Anterior cingulate cortex (tissue), 58 donors: ENCODE data around the gene EPAS1.

Experiments
- DNase-seq, 58 donors: peaks; one replicate each; lab custom pipeline; 2025; lab: John Stamatoyannopoulos, UW

The EPAS1 gene

DNA sequence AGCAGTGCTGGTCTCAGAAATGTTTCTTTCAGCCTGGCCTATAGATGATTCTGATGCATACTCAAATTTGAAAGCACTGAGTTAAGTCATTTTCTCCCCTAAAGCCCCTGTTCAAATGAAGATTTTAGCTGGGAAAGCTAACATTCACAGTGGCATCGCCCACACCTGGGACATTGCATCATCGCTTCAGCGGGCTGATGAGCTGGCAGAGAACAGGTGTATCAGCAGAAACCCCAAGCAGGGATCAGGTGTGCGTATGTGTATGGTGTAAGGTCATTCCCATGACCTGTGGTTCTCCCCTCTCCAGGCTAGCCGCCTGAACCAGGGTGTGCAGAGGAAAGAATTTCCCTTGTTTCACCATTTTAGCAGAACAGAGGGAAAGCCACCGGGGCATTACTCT is 56.3 kb downstream of the EPAS1 start:
- DNase-seq, result no peak

GRCh38 chr2:46355756-46356155 is 58.5 kb downstream of the EPAS1 start:
- no peak for DNase-seq

DNA sequence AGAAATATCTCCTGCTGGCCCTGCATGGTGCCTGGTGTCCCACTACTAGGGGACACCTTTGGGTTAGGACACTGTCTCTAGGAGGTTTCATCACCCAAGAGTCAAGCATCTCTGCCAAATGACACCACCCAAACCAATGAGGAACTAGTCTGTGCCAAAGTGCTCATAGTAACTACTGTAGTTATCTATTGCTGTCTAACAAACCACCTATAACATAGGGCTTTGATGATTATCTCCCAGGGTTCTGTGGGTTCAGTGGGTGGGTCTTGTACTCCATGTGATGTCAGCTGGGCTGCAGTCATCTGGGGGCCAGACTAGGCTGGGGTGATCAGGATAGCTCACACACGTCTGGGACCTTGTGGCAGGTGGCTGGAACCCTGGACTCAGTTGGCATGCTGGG is 59.8 kb downstream of the EPAS1 start:
- DNase-seq, result no peak

DNA sequence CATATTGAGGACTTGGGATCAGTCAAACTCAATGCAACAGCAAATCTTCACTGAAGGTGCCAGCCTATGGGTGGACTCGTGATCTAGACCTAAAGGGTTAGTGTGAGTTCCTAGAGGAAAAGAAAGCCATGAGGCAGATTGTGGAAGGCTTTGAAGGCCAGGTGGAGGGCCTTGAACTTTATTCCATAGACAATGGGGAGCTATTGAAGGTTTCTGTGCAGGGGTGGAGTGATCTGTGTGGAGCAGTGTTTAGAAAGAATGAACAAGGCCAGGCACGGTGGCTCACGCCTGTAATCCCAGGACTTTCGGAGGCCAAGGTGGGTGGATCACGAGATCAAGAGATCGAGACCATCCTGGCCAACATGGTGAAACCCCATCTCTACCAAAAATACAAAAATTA is 61.5 kb downstream of the EPAS1 start:
- no peak for DNase-seq

- DNase-seq, result no peak
These were observed 63.1 kb downstream of the EPAS1 start for GRCh38 chr2:46360303-46360702.

- no peak for DNase-seq
These were observed 64.9 kb downstream of the EPAS1 start for GRCh38 chr2:46361920-46362666.

- DNase-seq, result no peak
These were observed 65.4 kb downstream of the EPAS1 start for GRCh38 chr2:46362667-46363012.

- no peak for DNase-seq
These were observed 66.4 kb downstream of the EPAS1 start for GRCh38 chr2:46363535-46364170.

DNA sequence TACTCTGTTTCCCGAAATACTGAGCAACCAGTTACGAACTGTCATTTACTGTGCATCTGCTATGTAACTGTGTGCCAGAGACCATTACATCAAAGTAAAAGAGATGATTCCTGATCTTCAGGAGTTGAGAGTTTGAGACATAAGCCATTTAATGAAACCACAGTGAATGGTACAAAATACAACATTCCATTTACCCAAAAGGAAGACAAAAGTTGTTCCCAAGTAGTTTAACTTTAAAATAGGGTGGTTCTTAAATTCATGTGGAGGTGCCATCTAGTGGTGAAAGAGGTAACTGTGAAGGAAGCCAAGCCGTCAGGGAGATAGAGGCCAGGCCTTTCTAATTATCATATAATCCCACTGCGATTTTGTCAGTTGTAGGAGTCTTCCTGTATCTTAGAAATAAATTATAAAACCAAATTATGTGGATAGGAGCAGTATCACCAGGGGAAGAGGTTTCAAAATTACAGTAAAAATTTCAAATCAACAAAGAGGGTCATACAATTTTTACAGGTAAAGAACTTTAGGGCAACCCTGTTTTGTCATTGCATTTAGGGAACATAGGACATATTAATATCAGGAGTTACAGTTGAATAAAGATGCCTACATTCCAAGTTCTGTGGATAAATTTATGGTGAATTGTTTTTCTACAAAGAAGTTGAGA is 67.7 kb downstream of the EPAS1 start:
- peak in 6 of 58 donors; percentile 2 to 40 (median 16) for DNase-seq

DNA sequence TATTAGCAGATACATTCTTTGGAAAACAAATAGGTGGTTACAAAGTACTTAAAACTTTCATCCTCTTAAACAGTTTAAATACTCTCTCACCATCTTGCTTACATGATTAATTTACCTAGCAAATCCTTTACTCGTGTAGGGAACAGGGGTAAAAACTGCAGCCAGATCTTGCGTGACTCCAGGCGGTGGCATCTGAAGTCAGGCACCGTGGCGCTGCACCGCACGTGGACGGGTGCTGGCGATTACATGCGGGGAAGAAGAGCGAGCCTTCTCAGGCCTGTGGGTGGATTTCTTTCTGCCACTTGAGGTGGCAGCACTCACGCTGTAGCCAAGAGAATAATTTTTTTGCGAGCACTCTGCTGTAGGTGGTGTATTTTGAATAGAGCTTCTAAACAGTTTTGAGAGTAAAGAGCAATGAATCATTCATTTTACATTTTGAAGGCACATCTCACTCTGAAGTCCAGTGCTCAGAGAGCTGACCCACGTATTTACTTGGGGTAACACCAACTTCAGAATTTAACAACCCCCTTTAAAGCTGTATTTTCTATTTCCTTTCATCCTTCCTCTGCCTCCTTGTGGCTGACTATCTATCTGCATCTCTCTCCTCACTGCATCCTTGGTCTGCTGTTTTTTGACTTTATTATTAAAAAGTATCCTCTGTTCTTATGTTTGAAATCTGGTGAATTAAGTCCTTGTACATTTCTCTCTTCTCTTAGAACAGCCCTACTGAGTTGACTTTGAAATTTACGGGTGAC is 68.9 kb downstream of the EPAS1 start:
- peak in 2 of 58 donors; percentile 7 to 9 for DNase-seq

- DNase-seq, result no peak
These were observed 69.5 kb downstream of the EPAS1 start for GRCh38 chr2:46366668-46367052.

- peak in 9 of 58 donors; percentile 7 to 39 (median 23) for DNase-seq
These were observed 70.1 kb downstream of the EPAS1 start for GRCh38 chr2:46367286-46367685.

DNA sequence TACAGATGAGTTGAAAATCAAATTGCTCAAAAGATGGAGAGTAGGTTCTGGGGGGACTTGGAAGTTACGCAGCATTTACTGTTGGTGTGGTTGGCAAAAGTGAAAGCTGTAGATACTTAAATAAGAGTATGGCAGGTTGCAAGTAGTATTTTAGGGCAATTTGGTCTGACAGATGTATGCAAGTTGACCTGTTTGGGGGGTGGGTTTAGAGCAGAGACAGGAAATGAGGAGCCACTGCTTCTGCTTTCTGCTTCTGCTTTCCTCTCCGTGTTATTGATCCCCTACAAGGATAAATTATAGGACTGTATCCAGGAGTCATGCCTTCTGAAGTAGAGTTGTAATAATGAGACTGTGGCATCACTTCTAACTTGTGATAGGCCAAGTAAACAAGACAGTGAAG is 71.2 kb downstream of the EPAS1 start:
- DNase-seq, result no peak

DNA sequence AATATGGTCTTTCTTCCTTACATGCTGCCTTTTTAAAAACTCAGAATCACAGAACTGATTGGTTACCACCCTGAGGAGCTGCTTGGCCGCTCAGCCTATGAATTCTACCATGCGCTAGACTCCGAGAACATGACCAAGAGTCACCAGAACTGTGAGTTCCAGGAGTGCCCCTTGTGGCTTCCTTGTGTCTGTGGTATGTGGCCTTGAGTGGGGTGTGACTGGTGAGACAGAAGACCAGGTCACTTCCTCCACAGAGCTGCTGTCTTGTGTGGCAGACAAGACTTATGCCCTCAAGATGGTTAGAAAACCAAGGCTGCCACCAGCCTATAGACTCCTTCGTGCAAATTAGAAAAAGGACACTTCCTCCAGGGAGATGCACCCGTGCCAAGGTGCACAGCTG is 72.6 kb downstream of the EPAS1 start:
- DNase-seq, result no peak

DNA sequence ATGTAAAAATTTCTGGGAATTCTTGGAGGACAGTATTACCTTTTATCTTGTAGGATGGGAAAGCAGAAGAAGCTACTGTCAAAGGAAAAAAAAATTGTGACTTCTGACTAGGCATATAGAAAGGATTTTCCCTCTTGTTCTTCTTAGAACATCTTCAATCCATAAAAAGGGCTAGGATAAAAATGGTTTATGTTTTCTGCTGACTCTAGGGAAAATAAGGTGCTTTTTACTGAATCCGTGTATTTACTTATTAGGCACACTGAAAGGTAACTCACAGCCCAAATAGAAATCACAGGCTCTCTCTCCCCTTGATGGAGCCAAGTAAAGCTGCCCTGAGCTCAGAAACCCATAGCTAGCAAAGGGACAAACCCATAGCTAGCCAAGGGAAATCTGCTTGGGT is 74.6 kb downstream of the EPAS1 start:
- no peak for DNase-seq

DNA sequence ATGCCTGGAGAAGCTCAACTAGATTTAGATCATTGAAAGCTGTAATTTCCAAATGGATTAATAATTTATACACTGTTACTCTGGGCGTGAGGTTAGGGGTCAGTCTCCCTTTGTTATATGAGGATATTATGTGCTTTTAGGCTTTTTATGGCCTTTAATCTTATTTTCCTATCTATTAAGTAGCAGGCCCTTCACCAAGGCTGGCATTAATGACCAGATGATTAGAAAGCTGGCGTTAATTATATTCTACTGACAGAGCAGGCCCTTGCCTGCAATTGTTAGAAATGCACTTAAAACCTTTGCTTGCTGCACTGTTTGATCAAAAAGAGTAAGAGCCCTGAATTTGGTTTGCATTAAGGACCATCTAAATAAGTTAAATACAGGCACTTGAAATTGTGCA is 75.3 kb downstream of the EPAS1 start:
- DNase-seq, result no peak

GRCh38 chr2:46373238-46373637 is 76.0 kb downstream of the EPAS1 start:
- no peak for DNase-seq

- DNase-seq, result no peak
These were observed 78.4 kb downstream of the EPAS1 start for GRCh38 chr2:46375566-46376125.

DNA sequence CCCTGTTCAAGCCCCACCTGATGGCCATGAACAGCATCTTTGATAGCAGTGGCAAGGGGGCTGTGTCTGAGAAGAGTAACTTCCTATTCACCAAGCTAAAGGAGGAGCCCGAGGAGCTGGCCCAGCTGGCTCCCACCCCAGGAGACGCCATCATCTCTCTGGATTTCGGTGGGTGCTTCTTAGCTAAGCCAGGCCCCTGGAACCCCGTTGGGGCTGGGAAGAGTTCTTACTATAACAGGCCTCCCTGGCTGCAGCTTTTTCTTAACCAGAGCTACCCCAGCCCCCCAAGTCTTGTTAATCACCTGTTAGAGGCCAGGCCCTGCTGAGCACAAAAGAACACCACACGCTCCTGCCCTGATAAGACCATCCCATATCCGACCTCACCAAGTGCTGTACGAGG is 79.4 kb downstream of the EPAS1 start:
- no peak for DNase-seq

DNA sequence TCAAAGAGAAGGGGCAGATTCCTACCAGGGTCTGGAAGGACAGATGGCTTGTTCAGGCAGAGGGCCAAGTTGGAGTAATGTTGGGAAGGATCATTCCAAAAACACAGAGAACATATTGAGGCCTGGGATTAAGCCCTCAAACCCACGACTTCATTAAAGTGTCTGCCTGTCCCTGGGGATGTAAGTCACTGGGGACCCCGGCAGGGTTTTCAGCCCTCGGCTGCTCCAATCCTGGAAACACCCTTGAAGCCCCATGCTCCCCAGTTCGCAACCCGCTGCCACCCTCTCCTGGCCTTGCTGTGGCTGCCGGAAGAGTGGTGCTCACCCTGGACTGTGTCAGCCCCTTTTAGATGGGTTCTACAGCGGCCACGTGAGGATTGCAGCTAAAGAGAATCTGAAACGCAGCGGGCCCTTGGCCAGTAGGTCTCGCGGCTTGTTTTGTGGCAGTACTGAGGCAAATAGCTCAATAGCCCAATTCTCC is 79.9 kb downstream of the EPAS1 start:
- peak in 13 of 58 donors; percentile 14 to 43 (median 27) for DNase-seq
